ENCODE measurements around the gene PFKFB1.

PFKFB1 gene

DNA sequence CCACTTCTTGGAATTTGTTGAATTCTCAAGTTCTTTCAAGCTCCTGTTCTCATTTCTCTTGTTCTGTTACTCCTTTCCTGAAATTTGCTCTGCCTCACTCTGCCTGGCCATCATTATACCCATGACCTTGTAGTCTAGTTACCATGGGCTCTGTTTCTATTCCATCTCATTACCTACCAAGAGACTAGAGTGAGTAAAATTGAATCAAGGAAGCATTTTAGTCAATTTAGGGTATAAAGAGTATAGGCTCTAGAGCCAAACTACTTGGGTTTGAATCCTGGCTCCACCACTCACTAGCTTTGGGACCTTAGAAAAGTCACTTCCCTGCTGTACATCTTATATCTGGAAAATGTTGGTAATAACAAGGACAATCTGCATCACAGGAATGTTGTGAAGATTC is 34.6 kb upstream of the PFKFB1 start:
- no peak for TF ChIP-seq CTCF (IDR thresholded peaks at IDR 0.05; ENCODE audit: insufficient read depth, low read depth, low read length, missing control alignments)
- DNase-seq (ENCODE audit: low read depth): no peak
- no peak overlapping the region for H3K4me3 ChIP-seq (ENCODE audit: low read depth, low read length)

- no peak for TF ChIP-seq CTCF (IDR thresholded peaks at IDR 0.05; ENCODE audit: insufficient read depth, low read depth, low read length, missing control alignments)
- no peak for DNase-seq (ENCODE audit: low read depth)
- H3K4me3 ChIP-seq (ENCODE audit: low read depth, low read length): no peak overlapping the region
Observed at GRCh38 chrX:55028040-55028439, 34.1 kb upstream of the PFKFB1 start.

- no peak for DNase-seq (ENCODE audit: low read depth)
- TF ChIP-seq CTCF (IDR thresholded peaks at IDR 0.05; ENCODE audit: insufficient read depth, low read depth, low read length, missing control alignments): no peak
- no peak overlapping the region for H3K4me3 ChIP-seq (ENCODE audit: low read depth, low read length)
Observed at GRCh38 chrX:55026840-55027239, 32.9 kb upstream of the PFKFB1 start.

- DNase-seq (ENCODE audit: low read depth): no peak
- H3K4me3 ChIP-seq (ENCODE audit: low read depth, low read length): no peak overlapping the region
- TF ChIP-seq CTCF (IDR thresholded peaks at IDR 0.05; ENCODE audit: insufficient read depth, low read depth, low read length, missing control alignments): no peak
Observed at GRCh38 chrX:55026143-55026542, 32.2 kb upstream of the PFKFB1 start.

GRCh38 chrX:55014897-55015299 is 20.9 kb upstream of the PFKFB1 start:
- DNase-seq (ENCODE audit: low read depth): no peak
- no peak for TF ChIP-seq CTCF (IDR thresholded peaks at IDR 0.05; ENCODE audit: insufficient read depth, low read depth, low read length, missing control alignments)
- H3K4me3 ChIP-seq (ENCODE audit: low read depth, low read length): no peak overlapping the region

GRCh38 chrX:55011294-55011693 is 17.3 kb upstream of the PFKFB1 start:
- no peak for DNase-seq (ENCODE audit: low read depth)

More at GRCh38 chrX:55011294-55011693, 17.3 kb upstream of the PFKFB1 start:
- H3K4me3 ChIP-seq (ENCODE audit: low read depth, low read length): no peak overlapping the region
- no peak for TF ChIP-seq CTCF (IDR thresholded peaks at IDR 0.05; ENCODE audit: insufficient read depth, low read depth, low read length, missing control alignments)

All from GM12865 (cell line).